GM23338 (cell line): ENCODE measurements around the gene GJB5. TPM values are rescaled to one million over a fixed set of nuclear protein-coding genes. Genes with fewer than 3 reads are reported as not detected.

Experiments
- ATAC-seq: fragments of 200-7000 bp; cut with Tn5 transposase; 3 replicates; pipeline ENCODE4 v1.9.1; 2020
- DNase-seq: peaks from one replicate; pipeline ENCODE4 v3.0.0-alpha.2; 2015; ENCODE audit warnings: low spot score
- H2AFZ ChIP-seq: fragments of 200-600 bp; sonication (generic); 2 replicates; pipeline ENCODE4 v1.8.0; 2016; ENCODE audit warnings: antibody characterized with exemption, mild to moderate bottlenecking, moderate library complexity
- H3F3A ChIP-seq: fragments of 200-600 bp; sonication (generic); replicated peaks from 2 replicates; pipeline ENCODE4 v1.8.0; 2017; ENCODE audit warnings: antibody characterized with exemption, mixed run types, low read depth
- H3K27ac ChIP-seq: fragments of 200-600 bp; sonication (generic); 2 replicates; pipeline ENCODE4 v1.6.1; 2016; ENCODE audit warnings: low read depth
- H3K27me3 ChIP-seq: fragments of 200-600 bp; sonication (generic); 2 replicates; pipeline ENCODE4 v1.8.0; 2016; ENCODE audit warnings: mild to moderate bottlenecking, mixed run types, moderate library complexity; ENCODE audit not compliant: insufficient read depth
- H3K36me3 ChIP-seq: fragments of 200-600 bp; sonication (generic); 2 replicates; pipeline ENCODE4 v1.8.0; 2016; ENCODE audit warnings: mild to moderate bottlenecking; ENCODE audit not compliant: insufficient read depth
- H3K4me1 ChIP-seq: fragments of 200-600 bp; sonication (generic); 2 replicates; pipeline ENCODE4 v1.8.0; 2016; ENCODE audit warnings: mild to moderate bottlenecking, moderate library complexity; ENCODE audit not compliant: insufficient read depth
- H3K4me2 ChIP-seq: fragments of 200-600 bp; sonication (generic); 2 replicates; pipeline ENCODE4 v1.7.1; 2017; ENCODE audit warnings: mixed run types
- H3K4me3 ChIP-seq: fragments of 200-600 bp; sonication (generic); 2 replicates; pipeline ENCODE4 v1.6.1; 2016; ENCODE audit warnings: mixed run types
- H3K79me2 ChIP-seq: fragments of 200-600 bp; sonication (generic); replicated peaks from 2 replicates; pipeline ENCODE4 v1.8.0; 2017; ENCODE audit warnings: mild to moderate bottlenecking; ENCODE audit not compliant: insufficient read depth
- H3K9me2 ChIP-seq: fragments of 200-600 bp; sonication (generic); 2 replicates; pipeline ENCODE4 v1.8.0; 2017; ENCODE audit not compliant: insufficient read depth
- H4K20me1 ChIP-seq: fragments of 200-600 bp; sonication (generic); replicated peaks from 2 replicates; pipeline ENCODE4 v1.8.0; 2017; ENCODE audit warnings: mild to moderate bottlenecking; ENCODE audit not compliant: insufficient read depth
- H3K27ac Mint-ChIP-seq: 2 replicates; pipeline ENCODE4 v1.8.0; 2020; ENCODE audit warnings: inconsistent platforms, mild to moderate bottlenecking, moderate library complexity, mixed read lengths
- H3K27me3 Mint-ChIP-seq: 3 replicates; pipeline ENCODE4 v1.8.0; 2022; ENCODE audit warnings: low read depth, mild to moderate bottlenecking, moderate library complexity, mixed read lengths, inconsistent platforms; ENCODE audit not compliant: insufficient read depth, poor library complexity
- H3K36me3 Mint-ChIP-seq: 3 replicates; pipeline ENCODE4 v1.8.0; 2021; ENCODE audit warnings: low read depth, mild to moderate bottlenecking, inconsistent platforms, moderate library complexity, mixed read lengths
- H3K4me1 Mint-ChIP-seq: 3 replicates; pipeline ENCODE4 v1.8.0; 2020; ENCODE audit warnings: mild to moderate bottlenecking, inconsistent platforms, mixed read lengths
- H3K4me3 Mint-ChIP-seq: 3 replicates; pipeline ENCODE4 v1.8.0; 2021; ENCODE audit warnings: moderate library complexity, mild to moderate bottlenecking, inconsistent platforms, mixed read lengths
- H3K9me3 Mint-ChIP-seq: 3 replicates; pipeline ENCODE4 v1.8.0; 2020; ENCODE audit warnings: moderate library complexity, mild to moderate bottlenecking, inconsistent platforms, mixed read lengths
- CREB1 ChIP-seq: fragments of 250-450 bp; sonication (Bioruptor Pico); IDR thresholded peaks from 2 replicates; pipeline ENCODE4 v1.5.0; 2020; ENCODE audit warnings: low read depth, mild to moderate bottlenecking, moderate library complexity
- ETS1 ChIP-seq: IDR thresholded peaks from 2 replicates; pipeline ENCODE4 v1.6.1; 2016; ENCODE audit warnings: antibody characterized with exemption
- EZH2 ChIP-seq: fragments of 200-600 bp; sonication (generic); IDR thresholded peaks from one replicate; pipeline ENCODE4 v1.8.0; 2017; ENCODE audit warnings: antibody characterized with exemption, mild to moderate bottlenecking, low read depth; ENCODE audit not compliant: unreplicated experiment
- EZH2phosphoT487 ChIP-seq: fragments of 200-600 bp; sonication (generic); IDR thresholded peaks from one replicate; pipeline ENCODE4 v1.8.1; 2018; ENCODE audit warnings: antibody characterized with exemption; ENCODE audit not compliant: unreplicated experiment
- JUNB ChIP-seq: IDR thresholded peaks from one replicate; pipeline ENCODE4 v1.6.1; 2016; ENCODE audit warnings: antibody characterized with exemption; ENCODE audit not compliant: unreplicated experiment
- NANOG ChIP-seq: IDR thresholded peaks from 2 replicates; pipeline ENCODE4 v1.6.1; 2016; ENCODE audit warnings: antibody characterized with exemption, borderline replicate concordance
- POLR2AphosphoS5 ChIP-seq: IDR thresholded peaks from 2 replicates; pipeline ENCODE4 v1.6.1; 2016; ENCODE audit warnings: antibody characterized with exemption, low read depth
- STAT1 ChIP-seq: IDR thresholded peaks from one replicate; pipeline ENCODE4 v1.6.1; 2016; ENCODE audit warnings: antibody characterized with exemption; ENCODE audit not compliant: unreplicated experiment
- ZNF114 ChIP-seq: fragments of 250-450 bp; sonication (Bioruptor Pico); IDR thresholded peaks from 2 replicates; pipeline ENCODE4 v1.5.0; 2020; ENCODE audit warnings: mild to moderate bottlenecking, moderate library complexity
- ZNF331 ChIP-seq: fragments of 250-450 bp; sonication (Bioruptor Pico); IDR thresholded peaks from 2 replicates; pipeline ENCODE4 v1.5.0; 2020; ENCODE audit warnings: low read depth, mild to moderate bottlenecking, moderate library complexity
- polyA plus RNA-seq: library from polyadenylated mRNA; unstranded; fragments of >200 nt; fragmentation: Nextera tagmentation; extraction: Ambion mirVana; gene quantifications from 2 replicates; pipeline ENCODE4 v1.2.1, GENCODE V29; 2016
- total RNA-seq: library from RNA; depleted of rRNA; stranded (reverse); fragments of >200 nt; shearing (Covaris generic); gene quantifications from 2 replicates; pipeline ENCODE4 v1.2.3, GENCODE V29; 2014
- TF ChIP-seq, protein P1 (sequence below): IDR thresholded peaks from one replicate; pipeline ENCODE4 v1.6.1; 2018; ENCODE audit warnings: antibody characterized with exemption; ENCODE audit not compliant: unreplicated experiment
- TF ChIP-seq, protein P2 (sequence below), 2 experiments: fragments of 200-600 bp in 1 of 2; sonication (generic) in 1 of 2; conservative IDR thresholded peaks; 2 replicates each; pipeline versions ENCODE4 v1.5.1 to v1.6.1; 2016 to 2017; ENCODE audit warnings: antibody characterized with exemption in 2 of 2, low read depth in 2 of 2, mild to moderate bottlenecking in 2 of 2, moderate library complexity in 1 of 2
- TF ChIP-seq, protein P3 (sequence below): fragments of 250-450 bp; sonication (Bioruptor Pico); IDR thresholded peaks from 2 replicates; pipeline ENCODE4 v1.5.0; 2020; ENCODE audit warnings: mild to moderate bottlenecking, moderate library complexity

Gene GJB5
- total and polyA plus RNA-seq, 2 experiments from 2014 or later = 1.4 TPM; not detected in 1

- TF ChIP-seq EZH2phosphoT487 = no peak
- TF ChIP-seq, protein P1, sequence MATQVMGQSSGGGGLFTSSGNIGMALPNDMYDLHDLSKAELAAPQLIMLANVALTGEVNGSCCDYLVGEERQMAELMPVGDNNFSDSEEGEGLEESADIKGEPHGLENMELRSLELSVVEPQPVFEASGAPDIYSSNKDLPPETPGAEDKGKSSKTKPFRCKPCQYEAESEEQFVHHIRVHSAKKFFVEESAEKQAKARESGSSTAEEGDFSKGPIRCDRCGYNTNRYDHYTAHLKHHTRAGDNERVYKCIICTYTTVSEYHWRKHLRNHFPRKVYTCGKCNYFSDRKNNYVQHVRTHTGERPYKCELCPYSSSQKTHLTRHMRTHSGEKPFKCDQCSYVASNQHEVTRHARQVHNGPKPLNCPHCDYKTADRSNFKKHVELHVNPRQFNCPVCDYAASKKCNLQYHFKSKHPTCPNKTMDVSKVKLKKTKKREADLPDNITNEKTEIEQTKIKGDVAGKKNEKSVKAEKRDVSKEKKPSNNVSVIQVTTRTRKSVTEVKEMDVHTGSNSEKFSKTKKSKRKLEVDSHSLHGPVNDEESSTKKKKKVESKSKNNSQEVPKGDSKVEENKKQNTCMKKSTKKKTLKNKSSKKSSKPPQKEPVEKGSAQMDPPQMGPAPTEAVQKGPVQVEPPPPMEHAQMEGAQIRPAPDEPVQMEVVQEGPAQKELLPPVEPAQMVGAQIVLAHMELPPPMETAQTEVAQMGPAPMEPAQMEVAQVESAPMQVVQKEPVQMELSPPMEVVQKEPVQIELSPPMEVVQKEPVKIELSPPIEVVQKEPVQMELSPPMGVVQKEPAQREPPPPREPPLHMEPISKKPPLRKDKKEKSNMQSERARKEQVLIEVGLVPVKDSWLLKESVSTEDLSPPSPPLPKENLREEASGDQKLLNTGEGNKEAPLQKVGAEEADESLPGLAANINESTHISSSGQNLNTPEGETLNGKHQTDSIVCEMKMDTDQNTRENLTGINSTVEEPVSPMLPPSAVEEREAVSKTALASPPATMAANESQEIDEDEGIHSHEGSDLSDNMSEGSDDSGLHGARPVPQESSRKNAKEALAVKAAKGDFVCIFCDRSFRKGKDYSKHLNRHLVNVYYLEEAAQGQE = no peak
- TF ChIP-seq, protein P2, sequence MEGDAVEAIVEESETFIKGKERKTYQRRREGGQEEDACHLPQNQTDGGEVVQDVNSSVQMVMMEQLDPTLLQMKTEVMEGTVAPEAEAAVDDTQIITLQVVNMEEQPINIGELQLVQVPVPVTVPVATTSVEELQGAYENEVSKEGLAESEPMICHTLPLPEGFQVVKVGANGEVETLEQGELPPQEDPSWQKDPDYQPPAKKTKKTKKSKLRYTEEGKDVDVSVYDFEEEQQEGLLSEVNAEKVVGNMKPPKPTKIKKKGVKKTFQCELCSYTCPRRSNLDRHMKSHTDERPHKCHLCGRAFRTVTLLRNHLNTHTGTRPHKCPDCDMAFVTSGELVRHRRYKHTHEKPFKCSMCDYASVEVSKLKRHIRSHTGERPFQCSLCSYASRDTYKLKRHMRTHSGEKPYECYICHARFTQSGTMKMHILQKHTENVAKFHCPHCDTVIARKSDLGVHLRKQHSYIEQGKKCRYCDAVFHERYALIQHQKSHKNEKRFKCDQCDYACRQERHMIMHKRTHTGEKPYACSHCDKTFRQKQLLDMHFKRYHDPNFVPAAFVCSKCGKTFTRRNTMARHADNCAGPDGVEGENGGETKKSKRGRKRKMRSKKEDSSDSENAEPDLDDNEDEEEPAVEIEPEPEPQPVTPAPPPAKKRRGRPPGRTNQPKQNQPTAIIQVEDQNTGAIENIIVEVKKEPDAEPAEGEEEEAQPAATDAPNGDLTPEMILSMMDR (conservative IDR thresholded peaks at IDR 0.05; ENCODE audit: low read depth in 2 of 2) = no peak
- no peak for TF ChIP-seq ETS1
- TF ChIP-seq, protein P3, sequence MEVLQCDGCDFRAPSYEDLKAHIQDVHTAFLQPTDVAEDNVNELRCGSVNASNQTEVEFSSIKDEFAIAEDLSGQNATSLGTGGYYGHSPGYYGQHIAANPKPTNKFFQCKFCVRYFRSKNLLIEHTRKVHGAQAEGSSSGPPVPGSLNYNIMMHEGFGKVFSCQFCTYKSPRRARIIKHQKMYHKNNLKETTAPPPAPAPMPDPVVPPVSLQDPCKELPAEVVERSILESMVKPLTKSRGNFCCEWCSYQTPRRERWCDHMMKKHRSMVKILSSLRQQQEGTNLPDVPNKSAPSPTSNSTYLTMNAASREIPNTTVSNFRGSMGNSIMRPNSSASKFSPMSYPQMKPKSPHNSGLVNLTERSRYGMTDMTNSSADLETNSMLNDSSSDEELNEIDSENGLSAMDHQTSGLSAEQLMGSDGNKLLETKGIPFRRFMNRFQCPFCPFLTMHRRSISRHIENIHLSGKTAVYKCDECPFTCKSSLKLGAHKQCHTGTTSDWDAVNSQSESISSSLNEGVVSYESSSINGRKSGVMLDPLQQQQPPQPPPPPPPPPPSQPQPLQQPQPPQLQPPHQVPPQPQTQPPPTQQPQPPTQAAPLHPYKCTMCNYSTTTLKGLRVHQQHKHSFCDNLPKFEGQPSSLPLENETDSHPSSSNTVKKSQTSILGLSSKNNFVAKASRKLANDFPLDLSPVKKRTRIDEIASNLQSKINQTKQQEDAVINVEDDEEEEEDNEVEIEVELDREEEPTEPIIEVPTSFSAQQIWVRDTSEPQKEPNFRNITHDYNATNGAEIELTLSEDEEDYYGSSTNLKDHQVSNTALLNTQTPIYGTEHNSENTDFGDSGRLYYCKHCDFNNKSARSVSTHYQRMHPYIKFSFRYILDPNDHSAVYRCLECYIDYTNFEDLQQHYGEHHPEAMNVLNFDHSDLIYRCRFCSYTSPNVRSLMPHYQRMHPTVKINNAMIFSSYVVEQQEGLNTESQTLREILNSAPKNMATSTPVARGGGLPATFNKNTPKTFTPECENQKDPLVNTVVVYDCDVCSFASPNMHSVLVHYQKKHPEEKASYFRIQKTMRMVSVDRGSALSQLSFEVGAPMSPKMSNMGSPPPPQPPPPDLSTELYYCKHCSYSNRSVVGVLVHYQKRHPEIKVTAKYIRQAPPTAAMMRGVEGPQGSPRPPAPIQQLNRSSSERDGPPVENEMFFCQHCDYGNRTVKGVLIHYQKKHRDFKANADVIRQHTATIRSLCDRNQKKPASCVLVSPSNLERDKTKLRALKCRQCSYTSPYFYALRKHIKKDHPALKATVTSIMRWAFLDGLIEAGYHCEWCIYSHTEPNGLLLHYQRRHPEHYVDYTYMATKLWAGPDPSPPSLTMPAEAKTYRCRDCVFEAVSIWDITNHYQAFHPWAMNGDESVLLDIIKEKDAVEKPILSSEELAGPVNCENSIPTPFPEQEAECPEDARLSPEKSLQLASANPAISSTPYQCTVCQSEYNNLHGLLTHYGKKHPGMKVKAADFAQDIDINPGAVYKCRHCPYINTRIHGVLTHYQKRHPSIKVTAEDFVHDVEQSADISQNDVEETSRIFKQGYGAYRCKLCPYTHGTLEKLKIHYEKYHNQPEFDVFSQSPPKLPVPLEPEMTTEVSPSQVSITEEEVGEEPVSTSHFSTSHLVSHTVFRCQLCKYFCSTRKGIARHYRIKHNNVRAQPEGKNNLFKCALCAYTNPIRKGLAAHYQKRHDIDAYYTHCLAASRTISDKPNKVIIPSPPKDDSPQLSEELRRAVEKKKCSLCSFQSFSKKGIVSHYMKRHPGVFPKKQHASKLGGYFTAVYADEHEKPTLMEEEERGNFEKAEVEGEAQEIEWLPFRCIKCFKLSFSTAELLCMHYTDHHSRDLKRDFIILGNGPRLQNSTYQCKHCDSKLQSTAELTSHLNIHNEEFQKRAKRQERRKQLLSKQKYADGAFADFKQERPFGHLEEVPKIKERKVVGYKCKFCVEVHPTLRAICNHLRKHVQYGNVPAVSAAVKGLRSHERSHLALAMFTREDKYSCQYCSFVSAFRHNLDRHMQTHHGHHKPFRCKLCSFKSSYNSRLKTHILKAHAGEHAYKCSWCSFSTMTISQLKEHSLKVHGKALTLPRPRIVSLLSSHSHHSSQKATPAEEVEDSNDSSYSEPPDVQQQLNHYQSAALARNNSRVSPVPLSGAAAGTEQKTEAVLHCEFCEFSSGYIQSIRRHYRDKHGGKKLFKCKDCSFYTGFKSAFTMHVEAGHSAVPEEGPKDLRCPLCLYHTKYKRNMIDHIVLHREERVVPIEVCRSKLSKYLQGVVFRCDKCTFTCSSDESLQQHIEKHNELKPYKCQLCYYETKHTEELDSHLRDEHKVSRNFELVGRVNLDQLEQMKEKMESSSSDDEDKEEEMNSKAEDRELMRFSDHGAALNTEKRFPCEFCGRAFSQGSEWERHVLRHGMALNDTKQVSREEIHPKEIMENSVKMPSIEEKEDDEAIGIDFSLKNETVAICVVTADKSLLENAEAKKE (CRISPR knock-in tag) = no peak
- no peak for TF ChIP-seq JUNB
- no peak for TF ChIP-seq ZNF114 (CRISPR knock-in tag)
- TF ChIP-seq STAT1 = no peak
- no peak for TF ChIP-seq POLR2AphosphoS5
- no peak for TF ChIP-seq CREB1 (CRISPR knock-in tag)
- no peak for TF ChIP-seq NANOG
- no peak for TF ChIP-seq ZNF331 (CRISPR knock-in tag)
- TF ChIP-seq EZH2 = no peak
- Histone ChIP-seq H3K79me2 (no peaks in the 10 kb centered on the region), H3K4me1 (peaks cover 3% of the 10 kb centered on the region; the same call in 1 of the 2 replicates), H3K4me2 (no peak overlapping the region), H3K36me3 (no peaks in the 10 kb centered on the region), H4K20me1 (no peaks in the 10 kb centered on the region), H3K27ac (no peak overlapping the region), H3K4me3 (no peak overlapping the region), H3K9me2 (0 out of 2 replicates have a peak, but pooled peaks cover 2% of the 10 kb centered on the region), H2AFZ (no peak overlapping the region), H3F3A (no peaks in the 10 kb centered on the region), H3K27me3 (no peaks in the 10 kb centered on the region)
- peaks cover 5% of the 10 kb centered on the region for H3K27me3 Mint-ChIP-seq
- H3K4me3 Mint-ChIP-seq = no peak overlapping the region
- no peak for ATAC-seq
- peaks cover 15% of the 10 kb centered on the region for H3K4me1 Mint-ChIP-seq
- H3K27ac Mint-ChIP-seq = no peak overlapping the region
- H3K9me3 Mint-ChIP-seq = no peaks in the 10 kb centered on the region; the same call in 2 of the 3 replicates
- H3K36me3 Mint-ChIP-seq = no peaks in the 10 kb centered on the region
- no peak for DNase-seq
Observed at GRCh38 chr1:34745666-34746065, 9.2 kb upstream of the GJB5 start.
